NCI-H82 (cell line): Measurements from ENCODE around the gene GRIK4.

Experiments used
- DNase-seq: peaks from one replicate; lab custom pipeline; 2025; lab: John Stamatoyannopoulos, UW

GRIK4 gene

GRCh38 chr11:120914601-120915000, 403.1 kb downstream of the GRIK4 start:
- peak; percentile 67 for DNase-seq

DNA sequence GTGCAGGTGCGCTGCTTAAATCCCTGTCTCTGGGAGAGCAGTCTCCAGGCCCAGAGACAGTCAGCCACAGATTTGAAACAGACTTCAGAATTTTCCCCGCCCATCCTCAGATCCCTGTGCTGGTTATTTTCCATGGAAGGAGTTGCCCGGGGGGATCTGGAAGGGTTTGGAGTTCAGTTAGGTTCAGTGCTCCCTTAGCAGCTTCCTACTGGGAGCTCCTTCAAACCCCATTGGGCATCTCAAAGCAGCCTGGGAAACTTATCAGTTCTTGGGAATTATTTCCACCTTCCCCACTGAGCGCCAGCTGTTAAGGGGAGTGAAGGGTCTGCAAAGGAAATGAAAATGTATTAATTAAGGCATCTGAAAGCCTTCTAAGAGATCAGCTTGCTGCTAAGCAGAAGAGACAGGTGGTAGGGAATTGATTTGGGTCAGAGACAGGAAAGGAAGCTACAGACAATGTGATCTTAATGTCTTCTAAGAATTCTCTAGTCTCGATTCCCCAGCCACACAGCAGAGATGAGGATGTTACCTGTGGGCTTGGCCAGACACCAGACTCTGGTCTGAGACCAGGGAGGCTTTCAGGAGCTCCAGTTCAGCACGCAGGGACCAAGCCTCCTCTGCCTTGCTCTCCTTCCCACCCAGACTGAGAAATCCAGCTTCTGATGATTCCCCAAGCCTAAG, 406.2 kb downstream of the GRIK4 start:
- peak; percentile 58 for DNase-seq

- DNase-seq: no peak
Observed at GRCh38 chr11:120918257-120918656, 406.7 kb downstream of the GRIK4 start.

- no peak for DNase-seq
Observed at GRCh38 chr11:120919045-120919444, 407.5 kb downstream of the GRIK4 start.

GRCh38 chr11:120919566-120919965, 408.0 kb downstream of the GRIK4 start:
- DNase-seq: no peak

DNA sequence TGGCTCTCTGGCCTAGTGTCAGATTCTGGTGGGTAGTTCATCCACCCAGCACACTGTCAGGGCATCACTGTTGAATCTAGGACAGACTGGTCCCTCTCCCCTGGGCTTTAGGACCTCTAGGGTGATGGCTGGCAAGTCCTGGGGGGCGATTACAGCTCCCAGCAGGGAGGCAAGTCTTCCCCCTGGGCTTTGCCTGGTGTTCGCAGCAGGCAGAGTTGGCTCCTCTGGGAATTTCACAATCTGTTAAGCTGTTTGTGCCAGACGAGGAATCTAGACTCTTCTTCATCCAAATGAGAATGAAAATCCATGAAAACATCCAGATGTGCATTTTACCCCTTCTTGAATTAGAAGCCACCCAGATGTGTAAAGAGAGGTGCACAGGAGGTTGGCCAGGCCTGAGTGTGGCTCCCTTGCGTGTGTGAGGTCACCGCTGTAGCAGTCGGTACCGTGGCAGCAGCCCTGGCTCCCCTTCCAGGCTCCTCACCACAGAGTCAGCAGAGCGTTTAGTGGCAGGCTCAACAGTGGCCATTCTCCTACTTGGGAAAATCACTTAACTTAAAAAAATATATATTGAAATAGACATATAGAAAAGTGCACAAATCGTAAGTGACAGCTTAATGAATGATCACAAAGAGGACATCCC, 412.4 kb downstream of the GRIK4 start:
- no peak for DNase-seq

DNA sequence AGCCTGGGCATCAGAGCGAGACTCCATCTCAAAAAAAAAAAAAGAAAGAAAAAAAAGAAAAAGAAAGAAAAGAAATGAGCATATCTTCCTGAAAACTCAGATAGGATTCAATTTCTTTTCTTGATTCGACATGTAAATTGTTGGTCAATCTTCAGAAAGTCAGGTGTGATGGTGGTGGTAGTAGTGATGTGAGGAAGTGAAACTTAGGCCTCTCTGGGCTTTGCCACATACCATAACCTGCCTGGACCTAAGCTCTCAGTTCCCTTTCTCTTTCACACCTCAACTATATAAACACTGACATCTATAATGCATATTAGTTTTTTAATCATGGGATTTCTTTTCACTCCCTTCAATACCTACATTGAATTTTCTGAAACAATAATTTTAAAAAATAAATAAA, 414.4 kb downstream of the GRIK4 start:
- no peak for DNase-seq

GRCh38 chr11:120928627-120929026, 417.1 kb downstream of the GRIK4 start:
- DNase-seq: no peak

DNA sequence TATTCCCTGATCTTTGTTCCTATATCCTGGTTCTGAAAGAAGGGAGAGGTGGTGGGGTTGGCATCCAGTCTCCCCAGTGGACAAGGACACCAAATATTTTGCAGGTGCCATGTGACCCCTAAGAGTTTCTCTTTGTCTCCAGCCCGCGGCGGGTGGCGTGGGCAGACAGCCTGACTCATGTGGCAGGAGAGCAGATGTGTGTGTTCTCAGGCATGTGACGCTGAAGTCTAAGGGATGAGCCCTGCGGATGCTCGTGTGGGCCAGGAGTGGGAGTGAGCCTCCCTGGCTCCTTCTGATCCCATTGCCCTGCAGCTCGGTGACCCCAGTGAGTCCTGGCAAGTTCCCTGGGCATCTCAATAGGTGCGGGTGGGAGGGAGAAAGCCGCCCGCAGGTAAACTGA, 417.5 kb downstream of the GRIK4 start:
- DNase-seq: no peak

- DNase-seq: peak; percentile 92
Observed at GRCh38 chr11:120929664-120930154, 418.2 kb downstream of the GRIK4 start.

DNA sequence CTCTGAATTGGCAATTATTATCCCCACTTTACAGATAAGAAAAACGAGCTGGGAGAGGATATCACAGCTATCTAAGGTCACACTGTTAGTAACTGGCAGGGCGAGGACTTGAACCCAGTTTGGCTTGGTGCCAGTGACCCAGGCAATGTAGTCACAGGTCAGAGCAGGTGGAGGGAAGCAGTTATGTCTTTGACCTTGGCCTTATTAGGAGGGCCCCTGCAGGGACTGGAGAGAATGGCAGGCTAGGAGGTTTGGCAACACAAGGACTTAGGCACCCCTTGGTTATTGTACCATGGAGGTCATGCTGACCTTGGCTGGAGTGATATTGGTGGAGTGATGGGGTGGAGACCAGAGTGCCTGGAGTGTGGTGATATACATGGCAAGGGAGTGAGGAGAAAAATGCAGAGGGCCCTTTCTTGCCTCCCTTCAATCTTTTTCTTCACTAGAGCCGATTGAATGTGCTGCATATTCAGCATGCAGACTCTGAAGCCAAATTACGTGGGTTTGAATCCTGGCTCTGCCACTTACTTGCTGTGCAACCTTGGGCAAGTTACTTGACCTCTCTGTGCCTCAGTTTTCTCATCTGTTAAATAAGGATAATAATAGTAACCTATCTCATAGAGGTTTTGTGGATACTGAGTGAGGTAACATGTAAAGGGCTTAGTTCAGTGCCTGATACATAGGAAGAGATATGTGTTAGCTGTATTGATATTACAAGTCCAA, 419.7 kb downstream of the GRIK4 start:
- DNase-seq: peak; percentile 17

GRCh38 chr11:120932305-120932915, 420.9 kb downstream of the GRIK4 start:
- peak; percentile 26 for DNase-seq

- DNase-seq: no peak
Observed at GRCh38 chr11:120936356-120936755, 424.8 kb downstream of the GRIK4 start.

GRCh38 chr11:120937501-120937900, 426.0 kb downstream of the GRIK4 start:
- no peak for DNase-seq

DNA sequence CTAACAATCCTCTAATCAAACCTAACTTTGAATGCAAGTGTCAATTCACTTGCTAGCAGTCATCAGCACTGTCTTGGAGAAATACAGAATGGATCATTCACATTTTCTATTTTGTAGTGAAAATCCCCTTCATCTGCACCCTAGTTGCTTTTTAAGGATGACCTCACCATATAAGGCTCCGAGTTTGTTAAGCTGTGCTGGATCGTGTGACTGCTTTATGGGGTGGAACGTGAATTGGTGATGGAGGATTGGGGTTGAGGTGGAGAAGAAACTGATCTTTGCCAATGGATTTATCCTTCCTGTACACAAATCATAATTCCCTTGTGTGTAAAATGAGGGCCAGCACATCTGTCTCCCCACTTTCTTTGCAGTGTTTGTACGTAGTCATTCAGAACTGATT, 426.7 kb downstream of the GRIK4 start:
- DNase-seq: no peak

DNA sequence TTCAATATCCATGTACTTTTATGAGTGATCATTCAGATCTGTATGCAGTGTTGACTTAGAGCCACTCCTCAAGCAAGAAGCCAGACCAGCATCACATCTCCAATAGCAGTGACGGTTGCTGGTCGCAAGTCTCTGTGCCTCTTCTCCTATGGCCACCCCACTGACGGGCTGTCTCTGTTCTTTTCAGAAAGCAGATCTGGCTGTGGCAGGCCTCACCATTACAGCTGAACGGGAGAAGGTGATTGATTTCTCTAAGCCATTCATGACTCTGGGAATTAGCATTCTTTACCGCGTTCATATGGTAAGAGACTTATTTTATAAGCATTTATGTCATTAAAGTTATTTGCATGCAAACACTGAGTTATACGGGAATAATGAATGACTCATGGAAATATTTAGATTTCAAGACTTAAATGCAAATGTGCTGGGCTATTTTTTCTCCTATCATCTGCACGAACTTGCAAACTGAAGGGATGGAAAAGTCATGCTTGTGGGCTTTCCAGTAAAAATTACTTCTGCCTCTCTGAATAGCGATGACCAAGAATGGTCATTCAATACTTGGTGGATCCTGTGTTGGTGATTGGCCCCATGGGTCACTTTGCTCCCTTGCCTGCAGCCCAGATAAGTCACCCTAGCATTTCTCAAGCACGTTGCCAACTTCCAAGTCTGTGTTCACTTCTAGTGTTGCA, 428.8 kb downstream of the GRIK4 start:
- no peak for DNase-seq

DNA sequence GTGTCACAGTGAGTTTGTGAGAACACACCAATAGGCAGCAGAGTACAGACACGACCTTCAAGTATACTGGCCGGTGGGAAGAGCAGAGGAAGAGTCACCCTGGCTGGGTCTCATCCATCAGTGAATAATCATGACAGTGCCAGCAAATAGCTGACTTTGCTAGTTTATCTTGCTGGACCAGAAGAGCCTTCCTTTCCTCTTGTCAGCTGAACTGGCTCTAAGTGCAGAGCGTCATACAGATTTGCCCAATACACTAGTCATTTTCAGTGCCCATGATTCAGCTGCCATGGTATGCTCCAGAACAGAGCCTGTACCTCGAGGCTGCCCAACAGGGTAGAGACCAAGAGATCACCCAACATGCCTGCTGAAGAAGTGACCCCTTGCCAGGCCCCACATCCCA, 429.5 kb downstream of the GRIK4 start:
- no peak for DNase-seq

GRCh38 chr11:120942701-120943100, 431.2 kb downstream of the GRIK4 start:
- no peak for DNase-seq

DNA sequence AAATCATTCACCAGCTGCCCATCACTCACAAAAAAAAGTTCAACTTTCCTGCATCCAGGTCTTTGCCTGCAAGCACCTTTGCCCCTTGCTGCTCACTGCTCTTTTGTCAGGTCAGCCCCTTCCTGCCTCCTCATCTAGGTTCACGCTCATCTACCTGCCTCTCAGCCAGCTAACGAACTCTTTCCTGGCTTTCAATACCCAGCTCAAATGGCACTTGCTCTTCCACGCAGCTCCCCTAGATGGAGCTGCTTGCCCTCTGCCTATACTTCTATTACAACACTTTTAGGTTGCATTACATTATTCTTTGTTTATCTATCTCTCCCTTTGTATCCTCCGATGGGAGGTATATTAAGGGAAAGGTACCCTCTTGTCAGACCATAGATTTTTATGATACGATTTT, 433.5 kb downstream of the GRIK4 start:
- no peak for DNase-seq

DNA sequence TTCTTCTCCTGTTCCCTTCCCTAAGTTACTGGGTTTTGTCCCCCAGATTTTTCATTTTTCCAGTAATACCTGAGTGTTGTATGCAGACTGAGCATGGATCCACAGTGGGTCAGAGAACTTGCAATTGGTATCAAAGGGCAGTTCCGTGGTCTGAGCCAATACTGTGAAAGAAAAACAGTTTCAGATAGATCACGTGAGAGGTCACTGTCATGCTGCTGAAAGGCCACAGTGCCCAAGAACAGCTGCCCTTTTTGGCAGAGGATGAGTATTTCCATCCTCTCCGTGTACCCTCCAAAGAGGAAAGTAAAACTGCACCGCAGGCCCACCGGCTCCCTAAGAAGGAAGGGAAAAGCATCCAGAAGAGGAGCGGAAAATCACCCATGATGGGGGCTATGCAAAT, 439.3 kb downstream of the GRIK4 start:
- DNase-seq: no peak

GRCh38 chr11:120952461-120953434, 441.2 kb downstream of the GRIK4 start:
- DNase-seq: peak; percentile 88
